ENCODE data around the gene RBM20.

Gene RBM20

DNA sequence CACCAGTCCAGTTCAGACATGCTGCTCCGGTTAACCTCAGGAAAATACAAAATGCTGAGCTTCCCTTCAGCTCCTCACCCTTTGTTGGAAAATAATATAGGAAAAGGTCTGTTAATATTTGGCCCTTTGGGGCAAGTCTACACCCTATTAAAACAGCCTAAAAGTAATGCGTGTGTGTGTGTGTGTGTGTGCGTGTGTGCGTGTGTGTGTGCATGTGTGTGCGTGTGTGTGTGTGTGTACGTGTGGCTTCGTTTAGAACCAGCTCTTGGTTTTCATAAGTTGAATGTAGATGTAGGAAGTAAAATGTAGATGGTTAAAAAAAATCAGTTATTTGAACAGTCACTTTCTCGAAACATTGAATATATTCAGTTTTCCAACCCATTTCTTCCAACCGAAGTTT, 166.5 kb downstream of the RBM20 start:
- H3K4me3 ChIP-seq (ENCODE audit: low read depth, low read length): no peak overlapping the region
- DNase-seq: no peak
- H3K36me3 ChIP-seq (replicated peaks): no peaks in the 10 kb centered on the region
- H3K27ac ChIP-seq: no peak overlapping the region
- no peaks in the 10 kb centered on the region for H3K27me3 ChIP-seq (replicated peaks)
- in situ Hi-C loops (cut with HindIII; ENCODE audit: low pct_ligation_motif_present, low sequenced_read_pairs): no loop called here
- TF ChIP-seq, protein P1, sequence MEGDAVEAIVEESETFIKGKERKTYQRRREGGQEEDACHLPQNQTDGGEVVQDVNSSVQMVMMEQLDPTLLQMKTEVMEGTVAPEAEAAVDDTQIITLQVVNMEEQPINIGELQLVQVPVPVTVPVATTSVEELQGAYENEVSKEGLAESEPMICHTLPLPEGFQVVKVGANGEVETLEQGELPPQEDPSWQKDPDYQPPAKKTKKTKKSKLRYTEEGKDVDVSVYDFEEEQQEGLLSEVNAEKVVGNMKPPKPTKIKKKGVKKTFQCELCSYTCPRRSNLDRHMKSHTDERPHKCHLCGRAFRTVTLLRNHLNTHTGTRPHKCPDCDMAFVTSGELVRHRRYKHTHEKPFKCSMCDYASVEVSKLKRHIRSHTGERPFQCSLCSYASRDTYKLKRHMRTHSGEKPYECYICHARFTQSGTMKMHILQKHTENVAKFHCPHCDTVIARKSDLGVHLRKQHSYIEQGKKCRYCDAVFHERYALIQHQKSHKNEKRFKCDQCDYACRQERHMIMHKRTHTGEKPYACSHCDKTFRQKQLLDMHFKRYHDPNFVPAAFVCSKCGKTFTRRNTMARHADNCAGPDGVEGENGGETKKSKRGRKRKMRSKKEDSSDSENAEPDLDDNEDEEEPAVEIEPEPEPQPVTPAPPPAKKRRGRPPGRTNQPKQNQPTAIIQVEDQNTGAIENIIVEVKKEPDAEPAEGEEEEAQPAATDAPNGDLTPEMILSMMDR (IDR thresholded peaks at IDR 0.05; ENCODE audit: low read depth, low read length, missing control alignments): no peak

DNA sequence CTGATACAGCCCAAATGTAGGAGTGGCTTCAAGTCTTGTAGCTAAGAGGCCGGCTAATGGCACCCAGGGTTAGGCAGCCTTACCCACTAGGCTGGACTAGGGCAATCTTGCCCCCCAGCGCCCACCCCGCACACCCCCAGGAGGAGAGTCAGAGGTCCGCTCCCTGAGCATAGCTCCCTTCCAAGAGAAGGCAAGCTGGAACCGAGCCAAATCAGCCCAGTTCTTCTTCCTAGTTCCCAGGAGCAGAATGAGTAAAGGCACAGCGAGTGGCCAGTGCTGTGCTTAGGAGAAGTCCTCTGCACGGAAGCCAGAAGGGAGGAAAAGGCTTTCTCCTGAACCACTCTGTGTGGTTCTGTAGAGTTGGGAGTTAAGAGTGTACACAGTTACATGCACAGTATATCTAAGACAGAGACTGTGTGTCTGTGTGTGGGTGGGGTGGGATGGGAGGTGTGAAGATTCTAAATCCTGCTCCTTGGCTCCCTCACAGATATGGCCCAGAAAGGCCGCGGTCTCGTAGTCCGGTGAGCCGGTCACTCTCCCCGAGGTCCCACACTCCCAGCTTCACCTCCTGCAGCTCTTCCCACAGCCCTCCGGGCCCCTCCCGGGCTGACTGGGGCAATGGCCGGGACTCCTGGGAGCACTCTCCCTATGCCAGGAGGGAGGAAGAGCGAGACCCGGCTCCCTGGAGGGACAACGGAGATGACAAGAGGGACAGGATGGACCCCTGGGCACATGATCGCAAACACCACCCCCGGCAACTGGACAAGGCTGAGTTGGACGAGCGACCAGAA, 167.8 kb downstream of the RBM20 start:
- no peak overlapping the region for H3K4me3 ChIP-seq (ENCODE audit: low read depth, low read length)
- DNase-seq: peak; percentile 35
- in situ Hi-C loops (cut with HindIII; ENCODE audit: low pct_ligation_motif_present, low sequenced_read_pairs): no loop called here
- no peaks in the 10 kb centered on the region for H3K36me3 ChIP-seq (replicated peaks)
- peak overlapping the region; percentile 1 for H3K27ac ChIP-seq
- TF ChIP-seq, protein P1 (IDR thresholded peaks at IDR 0.05; ENCODE audit: low read depth, low read length, missing control alignments): no peak
- no peaks in the 10 kb centered on the region for H3K27me3 ChIP-seq (replicated peaks)

DNA sequence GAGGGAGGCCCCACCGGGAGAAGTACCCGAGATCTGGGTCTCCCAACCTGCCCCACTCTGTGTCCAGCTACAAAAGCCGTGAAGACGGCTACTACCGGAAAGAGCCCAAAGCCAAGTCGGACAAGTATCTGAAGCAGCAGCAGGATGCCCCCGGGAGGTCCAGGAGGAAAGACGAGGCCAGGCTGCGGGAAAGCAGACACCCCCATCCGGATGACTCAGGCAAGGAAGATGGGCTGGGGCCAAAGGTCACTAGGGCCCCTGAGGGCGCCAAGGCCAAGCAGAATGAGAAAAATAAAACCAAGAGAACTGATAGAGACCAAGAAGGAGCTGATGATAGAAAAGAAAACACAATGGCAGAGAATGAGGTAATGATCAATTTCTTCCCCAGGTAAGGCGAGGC, 168.4 kb downstream of the RBM20 start:
- no peak overlapping the region for H3K27ac ChIP-seq
- TF ChIP-seq, protein P1 (IDR thresholded peaks at IDR 0.05; ENCODE audit: low read depth, low read length, missing control alignments): no peak
- H3K4me3 ChIP-seq (ENCODE audit: low read depth, low read length): no peak overlapping the region
- DNase-seq: no peak
- no peaks in the 10 kb centered on the region for H3K36me3 ChIP-seq (replicated peaks)
- in situ Hi-C loops (cut with HindIII; ENCODE audit: low pct_ligation_motif_present, low sequenced_read_pairs): no loop called here
- no peaks in the 10 kb centered on the region for H3K27me3 ChIP-seq (replicated peaks)

DNA sequence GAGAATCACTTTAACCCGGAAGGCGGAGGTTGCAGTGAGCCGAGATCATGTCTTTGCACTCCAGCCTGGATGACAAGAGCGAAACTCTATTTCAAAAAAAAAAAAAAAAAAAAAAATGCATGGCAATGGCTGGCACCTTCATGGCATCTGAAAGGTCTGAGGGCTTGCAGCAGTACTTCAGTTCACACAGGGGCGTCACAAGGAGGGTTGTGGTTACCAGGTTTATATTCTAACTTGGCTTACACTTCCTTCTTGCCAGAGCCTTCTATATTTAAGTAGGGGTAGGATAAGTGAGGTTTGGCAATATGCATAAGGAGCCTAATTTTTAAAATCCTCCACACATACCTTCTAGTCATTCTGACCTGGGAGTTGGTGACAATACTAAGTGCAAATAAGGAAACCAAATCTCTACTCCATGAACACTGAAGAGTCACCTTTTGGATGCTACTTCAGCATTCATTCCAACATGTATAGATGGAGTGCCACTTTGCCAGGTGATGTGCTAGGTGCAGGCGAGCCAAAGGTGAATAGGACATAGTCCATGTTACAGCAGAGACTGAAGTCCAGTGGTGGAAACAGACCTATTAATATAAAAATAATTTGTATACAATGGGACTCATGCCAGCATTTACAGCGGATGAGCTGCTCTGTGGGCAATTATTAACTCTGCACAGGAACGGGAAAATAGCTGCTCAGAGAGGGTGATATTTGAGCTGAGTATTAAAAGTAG, 169.8 kb downstream of the RBM20 start:
- Histone ChIP-seq H3K4me3 (ENCODE audit: low read depth, low read length) (no peak overlapping the region), H3K27ac (no peak overlapping the region), H3K27me3 (replicated peaks) (no peaks in the 10 kb centered on the region), H3K36me3 (replicated peaks) (no peaks in the 10 kb centered on the region)
- TF ChIP-seq, protein P1 (IDR thresholded peaks at IDR 0.05; ENCODE audit: low read depth, low read length, missing control alignments): no peak
- in situ Hi-C loops (cut with HindIII; ENCODE audit: low pct_ligation_motif_present, low sequenced_read_pairs): no loop called here
- no peak for DNase-seq

DNA sequence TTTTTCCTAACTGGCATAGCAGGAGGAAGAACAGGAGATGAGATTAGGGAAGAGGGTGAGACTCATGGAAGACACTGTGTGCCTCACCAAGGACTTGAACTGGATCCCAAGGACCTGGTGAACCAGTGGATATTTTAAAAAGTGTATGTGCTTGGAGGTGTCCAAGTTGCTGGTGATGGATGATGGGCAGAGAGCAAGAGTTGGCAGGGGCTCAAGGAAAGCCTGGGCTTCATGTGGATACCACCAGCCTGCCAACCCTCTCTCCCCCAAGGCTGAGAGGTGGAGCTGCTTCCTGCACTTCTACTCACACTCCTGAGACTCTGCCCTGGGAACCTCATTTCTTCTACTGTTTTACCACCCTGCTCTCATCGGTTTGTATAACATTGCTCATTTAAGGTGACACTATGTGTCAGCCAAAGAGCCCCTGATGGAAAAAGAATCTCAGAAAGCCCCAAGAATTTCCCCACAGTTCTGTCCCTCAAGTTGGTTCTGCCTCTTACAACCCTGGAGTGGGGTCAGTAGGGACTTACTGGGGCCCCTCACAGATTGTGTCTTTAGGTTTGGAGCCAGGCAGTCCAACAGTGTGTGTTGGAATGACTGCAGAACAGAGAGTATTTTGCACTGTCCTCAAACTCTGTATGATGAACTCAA, 171.3 kb downstream of the RBM20 start:
- Histone ChIP-seq H3K27me3 (replicated peaks) (no peaks in the 10 kb centered on the region), H3K36me3 (replicated peaks) (no peaks in the 10 kb centered on the region), H3K4me3 (ENCODE audit: low read depth, low read length) (no peak overlapping the region), H3K27ac (no peak overlapping the region)
- no peak for DNase-seq
- in situ Hi-C loops (cut with HindIII; ENCODE audit: low pct_ligation_motif_present, low sequenced_read_pairs): no loop called here
- TF ChIP-seq, protein P1 (IDR thresholded peaks at IDR 0.05; ENCODE audit: low read depth, low read length, missing control alignments): no peak

Measured in brain microvascular endothelial cell (primary cell).